Amniotic stem cell (primary cell): ENCODE measurements around the gene CDC14A.

Source experiments
- DNase-seq: peaks from one replicate; lab custom pipeline; 2025; lab: John Stamatoyannopoulos, UW

CDC14A gene

DNA sequence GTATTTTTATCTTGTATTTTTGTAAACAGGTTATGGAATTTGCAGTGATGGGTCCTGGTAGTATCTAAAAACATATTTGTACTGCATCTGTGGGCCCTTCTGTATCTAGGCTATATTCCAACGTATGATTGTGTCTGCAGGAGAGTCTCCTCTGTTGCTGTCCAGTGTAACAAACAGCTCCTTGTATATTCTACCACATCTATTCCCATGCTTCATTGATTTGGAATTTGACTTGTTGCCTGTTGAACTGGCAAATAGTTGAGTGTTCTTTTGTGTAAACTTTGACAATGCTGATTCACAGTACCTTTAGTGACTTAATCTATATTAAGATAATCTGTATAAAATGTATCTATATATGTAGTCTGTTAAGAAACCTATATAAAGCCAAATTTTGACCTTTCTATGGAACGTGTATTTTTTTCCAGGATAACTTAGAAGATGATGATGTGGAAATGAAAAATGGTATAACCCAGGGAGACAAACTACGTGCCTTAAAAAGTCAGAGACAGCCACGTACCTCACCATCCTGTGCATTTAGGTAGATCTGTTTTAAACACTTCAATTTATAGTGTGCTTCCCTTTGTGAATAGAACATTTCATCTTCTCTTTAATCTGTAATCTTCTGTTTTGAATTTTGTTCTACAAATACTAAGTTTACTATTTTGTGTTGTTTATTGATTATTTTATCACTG is 142.2 kb downstream of the CDC14A start:
- no peak for DNase-seq

GRCh38 chr1:100496896-100497295 is 144.6 kb downstream of the CDC14A start:
- DNase-seq: no peak

DNA sequence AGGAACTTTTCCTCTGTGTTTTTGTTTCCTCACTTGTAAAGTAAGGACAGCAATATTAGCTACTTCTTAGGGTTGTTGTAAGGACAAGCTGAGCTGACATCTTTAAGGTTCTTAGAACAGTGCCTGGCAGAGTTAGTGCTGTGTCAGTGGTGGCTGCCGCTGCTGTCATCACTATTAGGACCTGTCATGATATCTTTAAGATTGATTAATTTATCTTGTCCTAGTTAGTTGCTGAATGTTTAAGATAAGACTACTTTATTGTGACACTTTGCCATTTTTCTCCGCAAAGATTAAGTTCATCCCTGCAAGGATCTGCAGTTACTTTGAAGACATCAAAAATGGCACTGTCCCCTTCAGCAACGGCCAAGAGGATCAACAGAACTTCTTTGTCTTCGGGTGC is 145.5 kb downstream of the CDC14A start:
- no peak for DNase-seq

DNA sequence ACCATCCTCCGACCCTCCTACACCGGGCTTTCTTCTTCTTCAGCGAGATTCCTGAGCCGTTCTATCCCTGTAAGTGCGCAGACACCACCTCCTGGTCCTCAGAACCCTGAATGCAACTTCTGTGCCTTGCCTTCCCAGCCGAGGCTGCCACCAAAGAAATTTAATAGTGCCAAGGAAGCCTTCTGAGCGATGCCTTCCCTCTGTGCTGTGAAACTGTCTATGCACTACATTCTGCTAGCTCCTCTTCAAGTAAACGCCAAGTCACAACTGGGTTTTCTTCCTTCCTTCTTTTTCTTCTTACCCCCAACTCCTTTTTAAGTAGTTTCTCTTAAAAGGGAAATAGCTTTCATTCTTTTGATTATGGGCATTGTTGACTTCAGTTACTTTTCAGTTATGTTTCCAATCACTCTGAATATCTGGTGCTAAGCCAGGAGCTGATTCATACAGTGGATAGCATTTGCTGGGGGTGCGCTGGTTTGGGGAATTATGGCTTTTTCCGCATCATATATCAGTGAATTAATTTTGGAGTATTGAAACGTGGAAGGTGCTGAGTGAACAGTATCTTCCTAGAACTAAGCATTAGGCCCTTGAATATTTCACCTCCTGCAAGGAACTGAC is 147.0 kb downstream of the CDC14A start:
- DNase-seq: no peak

DNA sequence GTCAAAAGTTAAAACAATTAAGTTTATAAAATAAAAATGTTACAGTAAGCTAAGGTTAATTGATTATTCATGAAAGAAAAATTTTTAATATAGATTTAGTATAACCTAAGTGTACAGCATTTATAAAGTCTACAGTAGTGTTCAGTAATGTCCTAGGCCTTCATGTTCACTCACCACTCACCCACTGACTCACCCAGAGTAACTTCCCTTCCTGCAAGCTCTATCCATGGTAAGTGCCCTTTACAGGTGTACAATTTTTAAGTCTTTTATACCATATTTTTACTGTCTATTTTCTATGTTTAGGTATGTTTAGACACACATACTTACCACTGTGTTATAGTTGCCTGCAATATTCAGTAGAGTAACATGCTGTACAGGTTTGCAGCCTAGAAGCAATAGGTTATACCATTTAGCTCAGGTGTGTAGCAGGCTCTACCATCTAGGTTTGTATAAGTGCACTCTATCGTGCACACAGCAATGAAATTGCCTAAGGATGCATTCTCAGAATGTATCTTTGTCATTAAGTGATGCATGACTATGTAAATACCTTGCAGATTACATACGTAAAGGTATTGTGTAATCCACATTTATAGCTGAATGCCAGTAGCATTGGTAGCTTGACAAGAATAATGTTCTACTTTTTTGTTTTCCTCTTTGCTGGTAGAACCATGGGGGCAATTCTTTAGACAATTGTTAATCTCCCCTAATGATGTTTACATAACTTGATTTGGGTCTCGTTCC is 149.9 kb downstream of the CDC14A start:
- DNase-seq: no peak

GRCh38 chr1:100506217-100506616 is 153.9 kb downstream of the CDC14A start:
- DNase-seq: no peak

- DNase-seq: no peak
Measured at GRCh38 chr1:100510451-100510850, 158.1 kb downstream of the CDC14A start.

- no peak for DNase-seq
Measured at GRCh38 chr1:100511058-100511457, 158.8 kb downstream of the CDC14A start.

DNA sequence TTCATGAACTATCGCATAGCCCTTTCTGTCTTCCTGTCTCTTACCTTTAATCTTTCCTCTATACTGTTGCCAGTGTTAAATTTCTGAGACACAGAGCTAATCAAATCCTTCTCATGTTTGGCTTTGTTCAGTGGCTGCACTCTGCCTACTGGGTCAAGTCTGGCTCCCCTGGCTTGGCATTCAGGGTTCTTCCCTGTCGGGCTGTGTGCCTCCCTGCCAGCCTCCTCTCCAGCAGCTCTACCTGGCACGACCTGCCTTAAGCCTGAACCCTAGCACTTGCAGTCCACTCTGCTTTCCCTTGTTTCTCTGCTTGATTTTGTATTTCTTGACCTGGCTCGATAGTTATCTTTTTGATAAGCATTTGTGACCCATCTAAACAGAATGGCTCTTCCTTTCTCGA is 159.5 kb downstream of the CDC14A start:
- DNase-seq: no peak

DNA sequence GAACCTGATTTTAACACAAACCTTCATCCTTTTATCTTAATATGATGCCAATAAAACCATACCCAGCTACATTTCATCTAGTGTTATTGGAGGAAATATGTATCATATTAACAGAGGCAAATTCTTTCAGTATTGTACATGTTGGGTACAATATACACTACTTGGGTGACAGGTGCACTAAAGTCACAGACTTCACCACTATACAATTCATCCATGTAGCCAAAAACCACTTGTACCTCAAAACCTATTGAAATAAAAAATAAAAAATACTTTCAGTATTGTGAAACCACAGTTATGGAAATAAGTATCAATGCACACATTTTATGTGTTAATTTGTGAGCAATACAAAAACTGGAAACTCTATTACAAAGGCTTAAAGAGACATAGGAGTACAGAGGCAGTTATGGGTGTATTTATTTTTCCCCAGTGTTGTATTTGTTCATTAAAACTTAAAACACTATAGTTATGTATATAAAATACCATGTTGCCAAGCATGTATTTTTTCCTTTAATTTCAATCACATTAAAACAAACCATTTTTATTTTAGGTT is 160.6 kb downstream of the CDC14A start:
- no peak for DNase-seq

GRCh38 chr1:100516857-100517256 is 164.6 kb downstream of the CDC14A start:
- DNase-seq: no peak

DNA sequence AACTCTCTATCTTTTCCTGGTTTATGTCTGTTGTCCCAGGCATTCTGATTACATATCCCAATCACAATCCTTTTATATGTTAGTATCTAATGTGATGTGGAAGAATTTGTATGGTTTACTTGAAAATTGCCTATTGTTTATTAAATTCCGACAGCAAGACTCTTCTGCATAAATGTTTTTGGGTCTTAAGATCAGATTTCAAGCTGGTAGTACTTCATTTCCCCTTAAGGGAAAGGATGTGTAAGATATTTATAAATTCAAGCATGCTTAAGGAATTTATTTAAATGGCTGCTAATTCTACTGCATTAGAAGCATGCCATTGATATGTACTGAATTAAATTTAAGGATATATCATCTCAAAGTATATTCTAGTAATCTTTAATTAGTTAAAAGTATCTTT is 165.2 kb downstream of the CDC14A start:
- no peak for DNase-seq

GRCh38 chr1:100518023-100518422 is 165.7 kb downstream of the CDC14A start:
- DNase-seq: no peak

DNA sequence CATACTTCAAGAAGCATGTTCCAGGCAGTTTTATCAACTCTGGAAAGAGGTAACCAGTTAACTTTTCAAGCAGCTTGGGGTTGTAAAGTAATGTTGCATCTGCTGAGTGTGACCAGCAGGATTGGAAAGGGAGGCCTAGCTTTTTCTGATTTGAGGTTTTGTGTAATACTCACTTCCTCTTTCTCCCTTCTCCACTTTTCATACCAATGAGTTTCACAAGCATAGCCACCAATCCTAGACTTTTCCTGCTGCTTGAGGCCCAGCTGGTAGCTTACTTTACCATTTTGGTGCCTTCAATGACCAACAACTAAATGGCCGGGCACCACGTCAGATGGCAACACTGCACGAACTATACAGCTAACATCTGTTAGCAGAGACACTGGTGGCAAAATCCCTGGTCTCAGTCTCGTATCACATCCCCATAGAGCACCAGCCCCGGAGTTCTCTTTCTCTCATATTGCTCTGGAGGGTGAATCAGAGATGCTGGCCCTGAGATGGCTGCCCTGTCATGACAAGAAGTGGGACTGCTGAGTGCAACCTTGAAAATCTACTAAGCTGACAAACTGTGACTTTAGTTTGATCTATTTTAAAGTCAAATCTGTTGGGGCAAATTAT is 170.8 kb downstream of the CDC14A start:
- no peak for DNase-seq

GRCh38 chr1:100524355-100524754 is 172.0 kb downstream of the CDC14A start:
- no peak for DNase-seq

GRCh38 chr1:100526894-100527293 is 174.6 kb downstream of the CDC14A start:
- no peak for DNase-seq

GRCh38 chr1:100528871-100529270 is 176.6 kb downstream of the CDC14A start:
- DNase-seq: no peak

DNA sequence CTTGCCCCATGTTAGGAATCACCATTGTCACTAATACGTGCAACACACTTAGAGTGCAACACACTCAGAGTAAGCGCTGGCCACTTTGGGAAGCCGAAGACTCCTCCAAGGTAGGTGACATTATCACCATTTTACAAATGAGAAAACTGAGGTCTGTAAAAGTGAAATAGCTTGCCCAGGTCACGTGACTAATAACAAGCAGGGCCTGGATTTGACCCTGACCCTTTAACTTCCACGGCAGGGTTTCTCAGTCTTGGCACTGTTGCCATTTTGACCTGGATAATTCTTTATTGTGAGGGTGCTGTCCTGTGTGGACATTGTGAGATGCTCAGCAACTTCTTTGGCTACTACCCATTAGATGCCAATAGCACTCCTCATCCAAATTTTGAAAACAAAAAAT is 177.8 kb downstream of the CDC14A start:
- DNase-seq: no peak

DNA sequence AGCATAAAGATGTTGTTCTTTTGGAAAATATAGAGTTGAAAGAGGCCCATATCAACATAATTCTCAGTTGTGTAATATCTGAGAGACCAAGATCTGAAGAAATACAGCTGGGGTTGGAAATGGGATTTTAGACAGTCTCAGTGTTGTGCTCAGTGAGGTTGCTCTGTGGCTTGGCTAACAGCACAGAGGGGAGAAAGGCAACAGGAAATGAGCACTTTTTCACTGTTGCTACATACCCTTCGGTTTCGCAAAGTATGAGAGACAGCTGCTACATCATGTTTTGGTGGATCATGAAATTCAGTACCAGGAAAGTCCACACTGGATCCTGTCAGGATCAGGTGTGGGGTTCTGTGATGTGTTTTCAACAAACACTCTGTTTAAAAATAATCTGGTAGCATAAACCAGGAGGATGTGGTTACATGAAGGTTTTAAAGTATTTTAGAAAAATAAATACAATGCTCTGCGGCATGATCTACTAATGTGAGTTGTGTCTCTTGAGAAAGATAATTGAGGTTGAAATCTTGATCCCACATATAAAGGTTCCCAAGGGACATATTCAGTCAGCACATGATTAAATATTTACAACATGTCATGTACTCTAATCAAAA is 178.7 kb downstream of the CDC14A start:
- DNase-seq: no peak

DNA sequence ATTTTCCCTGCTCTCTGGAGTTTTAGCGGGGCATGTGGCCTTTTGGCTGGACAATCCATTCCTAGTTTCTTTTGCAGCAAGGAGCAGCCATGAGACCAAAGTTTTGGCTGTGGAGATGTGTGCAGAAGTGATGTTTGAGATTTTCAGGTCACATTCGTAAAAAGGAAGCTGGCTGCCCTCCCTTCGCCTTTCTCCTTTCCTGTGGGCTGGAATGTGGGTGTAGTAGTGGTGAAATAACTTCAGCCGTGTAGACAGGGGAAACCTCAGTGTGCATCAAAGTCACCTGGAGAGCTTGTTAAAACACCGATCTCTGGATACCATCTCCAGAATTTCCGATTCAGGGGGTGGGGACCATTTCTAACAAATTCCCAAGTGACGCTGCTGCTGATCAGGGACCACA is 180.3 kb downstream of the CDC14A start:
- DNase-seq: no peak

DNA sequence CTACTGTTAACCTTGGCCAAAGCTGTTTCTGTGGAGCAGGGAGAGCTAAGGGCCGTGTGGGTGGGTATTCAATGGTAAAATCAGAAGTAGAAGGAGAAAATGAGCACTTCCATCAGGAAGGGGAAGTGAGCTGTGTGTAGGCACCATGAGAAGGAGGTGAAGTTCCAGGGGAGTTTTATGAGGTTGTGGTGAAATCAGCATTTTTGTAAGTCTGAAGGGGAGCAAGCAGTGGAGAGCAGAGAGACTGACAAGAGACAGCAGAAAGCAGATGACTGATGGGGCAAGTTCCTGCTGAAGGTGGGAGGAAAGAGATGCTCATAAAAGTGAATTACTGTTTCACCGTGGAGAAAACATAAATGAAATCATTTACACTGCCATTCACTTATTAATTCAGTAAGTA is 183.0 kb downstream of the CDC14A start:
- no peak for DNase-seq

- DNase-seq: no peak
Measured at GRCh38 chr1:100536031-100536430, 183.7 kb downstream of the CDC14A start.
